Vagina (tissue), 2 donors: ENCODE data around the gene LDLRAD4.

Experiments
- CTCF ChIP-seq, 3 experiments: fragments of 450-650 bp in 2 of 3; fragments of 200-600 bp in 1 of 3; sonication (generic) in 1 of 3; IDR thresholded peaks; one replicate each; pipeline ENCODE4 v1.5.1; 2017 to 2019; ENCODE audit warnings: antibody characterized with exemption in 3 of 3, mild to moderate bottlenecking in 2 of 3, moderate library complexity in 2 of 3
- POLR2A ChIP-seq, 2 donors: fragments of 450-650 bp; IDR thresholded peaks; one replicate each; pipeline ENCODE4 v1.6.1; 2017; ENCODE audit warnings: antibody characterized with exemption in 2 of 2, mild to moderate bottlenecking in 2 of 2, moderate library complexity in 2 of 2
- POLR2AphosphoS5 ChIP-seq, 2 donors: sonication (generic); formaldehyde crosslinking; IDR thresholded peaks; one replicate each; pipeline ENCODE4 v1.9.0; 2017; ENCODE audit warnings: antibody characterized with exemption in 2 of 2, mild to moderate bottlenecking in 2 of 2, low read depth in 1 of 2; ENCODE audit not compliant: insufficient read depth in 1 of 2

DNA sequence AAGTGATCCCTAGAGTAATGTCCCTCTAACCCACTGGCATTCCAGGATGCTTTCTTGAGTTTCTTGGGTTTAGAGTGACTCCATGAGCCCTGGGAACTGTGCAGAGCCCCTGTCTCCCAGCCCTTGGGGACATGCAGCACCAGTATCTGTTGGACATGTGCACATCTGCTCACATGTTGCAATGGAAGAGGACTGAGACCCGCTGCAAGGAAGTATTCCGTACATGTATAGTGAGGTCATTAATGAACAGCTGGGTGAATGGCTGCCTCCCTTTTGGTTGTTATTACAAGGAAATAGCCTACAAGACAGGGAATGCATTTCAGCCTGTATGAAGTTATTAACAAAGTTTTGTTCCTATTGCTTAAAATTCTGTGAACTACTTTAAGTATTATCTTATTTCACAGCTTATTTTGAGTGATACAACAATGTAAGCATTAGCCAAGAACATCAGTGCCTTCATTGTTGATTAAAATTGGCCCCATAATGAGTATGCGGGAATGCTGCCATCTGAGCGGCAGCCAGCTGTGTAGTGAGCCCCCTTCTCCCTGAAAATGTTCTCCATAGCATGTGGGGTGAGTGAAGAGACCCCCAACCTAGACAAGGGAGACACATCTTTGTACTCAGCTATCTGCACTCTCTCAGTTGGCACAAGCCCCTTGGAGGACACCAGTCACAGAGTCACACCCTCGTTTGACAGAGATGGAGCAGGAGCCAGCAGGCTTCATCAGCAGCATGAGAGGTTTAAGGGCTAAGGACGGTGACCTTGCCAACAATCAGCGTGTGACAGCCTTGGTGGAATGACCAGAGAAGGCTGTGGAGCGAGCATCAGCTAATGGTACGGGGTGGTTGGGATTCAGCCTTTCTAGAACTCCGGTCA is 420.4 kb downstream of the LDLRAD4 start:
- TF ChIP-seq CTCF (IDR thresholded peaks at IDR 0.05) (no peak), POLR2AphosphoS5 (IDR thresholded peaks at IDR 0.05; ENCODE audit: insufficient read depth in 1 of 2, low read depth in 1 of 2) (no peak), POLR2A (IDR thresholded peaks at IDR 0.05) (no peak)
